Suprapubic skin (tissue), 4 donors: Measurements from ENCODE around the gene KDM2B. TPM values are rescaled to one million over a fixed set of nuclear protein-coding genes. Genes with fewer than 3 reads are reported as not detected.

Experiments
- DNase-seq, 2 donors: peaks; one replicate each; pipeline ENCODE4 v3.0.0-alpha.2; 2019; ENCODE audit warnings: low spot score in 2 of 2
- H3K27ac ChIP-seq: fragments of 200-600 bp; sonication (generic); one replicate; pipeline ENCODE4 v1.5.1; 2019
- H3K27me3 ChIP-seq: fragments of 200-600 bp; sonication (generic); one replicate; pipeline ENCODE4 v1.5.1; 2019
- H3K36me3 ChIP-seq: fragments of 200-600 bp; sonication (generic); one replicate; pipeline ENCODE4 v1.5.1; 2019
- H3K4me1 ChIP-seq: fragments of 200-600 bp; sonication (generic); one replicate; pipeline ENCODE4 v1.5.1; 2019
- H3K4me3 ChIP-seq: fragments of 200-600 bp; sonication (generic); one replicate; pipeline ENCODE4 v1.5.1; 2019; ENCODE audit warnings: mild to moderate bottlenecking
- H3K9me3 ChIP-seq: fragments of 200-600 bp; sonication (generic); one replicate; pipeline ENCODE4 v1.5.1; 2019
- CTCF ChIP-seq, 2 donors: fragments of 200-600 bp in 1 of 2; fragments of 450-650 bp in 1 of 2; sonication (generic) in 1 of 2; IDR thresholded peaks; one replicate each; pipeline ENCODE4 v1.5.1; 2016 to 2019; ENCODE audit warnings: antibody characterized with exemption in 2 of 2, mild to moderate bottlenecking in 1 of 2, moderate library complexity in 1 of 2
- EP300 ChIP-seq: sonication (generic); formaldehyde crosslinking; IDR thresholded peaks from one replicate; pipeline ENCODE4 v1.6.1; 2017; ENCODE audit warnings: antibody characterized with exemption
- POLR2A ChIP-seq, 2 donors: fragments of 450-650 bp; IDR thresholded peaks; one replicate each; pipeline ENCODE4 v1.6.1; 2017; ENCODE audit warnings: antibody characterized with exemption in 2 of 2, mild to moderate bottlenecking in 2 of 2, moderate library complexity in 2 of 2
- POLR2AphosphoS5 ChIP-seq, 3 donors: sonication (generic); formaldehyde crosslinking; IDR thresholded peaks; one replicate each; pipeline ENCODE4 v1.6.1; 2017; ENCODE audit warnings: antibody characterized with exemption in 3 of 3
- WGBS: methylation state at CpG from one replicate; pipeline ENCODE4 v1.1.5; 2018; 5-methylcytosine and 5-hydroxymethylcytosine counted together
- total RNA-seq, 4 donors: library from RNA; depleted of rRNA; stranded (reverse); fragments of >200 nt; gene quantifications; one replicate each; pipeline ENCODE4 v1.1.0, GENCODE V29; 2016

KDM2B gene
- total RNA-seq, 4 donors from 2014 or later: 47.8 to 53.7 (median 50.4) TPM

DNA sequence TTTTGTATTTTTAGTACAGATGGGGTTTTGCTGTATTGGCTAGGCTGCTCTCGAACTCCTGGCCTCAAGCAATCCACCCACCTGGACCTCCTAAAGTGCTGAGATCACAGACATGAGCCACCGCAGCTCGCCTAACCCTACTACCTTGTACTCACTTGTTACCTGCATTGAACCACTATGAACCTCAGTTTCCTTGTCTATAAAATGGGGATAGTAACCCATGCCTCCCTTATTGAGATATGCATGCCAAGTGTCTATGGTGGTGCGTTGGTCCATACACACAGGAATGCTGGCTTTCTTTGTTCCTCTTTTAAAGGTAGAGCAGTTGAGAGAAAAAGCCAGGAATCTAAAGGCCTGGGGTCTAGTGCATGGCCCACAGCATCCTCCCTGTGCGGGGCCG lies 40.9 kb downstream of the KDM2B start:
- Histone ChIP-seq H3K36me3 (peaks cover 11% of the 10 kb centered on the region), H3K4me1 (peaks cover 36% of the 10 kb centered on the region), H3K4me3 (no peak overlapping the region), H3K27ac (no peak overlapping the region), H3K27me3 (no peaks in the 10 kb centered on the region), H3K9me3 (no peaks in the 10 kb centered on the region)
- no peak for DNase-seq
- 99% methylated on average over 6 of the region's 6 CpGs for WGBS
- TF ChIP-seq POLR2A (IDR thresholded peaks at IDR 0.05) (no peak), POLR2AphosphoS5 (IDR thresholded peaks at IDR 0.05) (no peak), EP300 (no peak), CTCF (IDR thresholded peaks at IDR 0.05) (no peak)

- Histone ChIP-seq H3K36me3 (peaks cover 4% of the 10 kb centered on the region), H3K4me1 (peaks cover 36% of the 10 kb centered on the region), H3K4me3 (no peak overlapping the region), H3K27ac (no peak overlapping the region), H3K27me3 (no peaks in the 10 kb centered on the region), H3K9me3 (no peaks in the 10 kb centered on the region)
- no peak for DNase-seq
- 77% methylated on average over 5 of the region's 5 CpGs for WGBS
- TF ChIP-seq POLR2AphosphoS5 (IDR thresholded peaks at IDR 0.05) (no peak), EP300 (no peak), CTCF (IDR thresholded peaks at IDR 0.05) (no peak), POLR2A (IDR thresholded peaks at IDR 0.05) (no peak)
Observed at GRCh38 chr12:121538699-121539061, 42.1 kb downstream of the KDM2B start.

GRCh38 chr12:121537814-121538698 lies 42.8 kb downstream of the KDM2B start:
- Histone ChIP-seq H3K9me3 (no peaks in the 10 kb centered on the region), H3K4me1 (peaks cover 36% of the 10 kb centered on the region), H3K27ac (peak overlapping the region; percentile 78), H3K27me3 (no peaks in the 10 kb centered on the region), H3K36me3 (peaks cover 7% of the 10 kb centered on the region), H3K4me3 (peak overlapping the region; percentile 74)
- TF ChIP-seq EP300 (no peak), POLR2A (IDR thresholded peaks at IDR 0.05) (no peak), CTCF (IDR thresholded peaks at IDR 0.05) (no peak), POLR2AphosphoS5 (IDR thresholded peaks at IDR 0.05) (no peak)
- WGBS: 27% methylated on average over 15 of the region's 83 CpGs
- no peak for DNase-seq

DNA sequence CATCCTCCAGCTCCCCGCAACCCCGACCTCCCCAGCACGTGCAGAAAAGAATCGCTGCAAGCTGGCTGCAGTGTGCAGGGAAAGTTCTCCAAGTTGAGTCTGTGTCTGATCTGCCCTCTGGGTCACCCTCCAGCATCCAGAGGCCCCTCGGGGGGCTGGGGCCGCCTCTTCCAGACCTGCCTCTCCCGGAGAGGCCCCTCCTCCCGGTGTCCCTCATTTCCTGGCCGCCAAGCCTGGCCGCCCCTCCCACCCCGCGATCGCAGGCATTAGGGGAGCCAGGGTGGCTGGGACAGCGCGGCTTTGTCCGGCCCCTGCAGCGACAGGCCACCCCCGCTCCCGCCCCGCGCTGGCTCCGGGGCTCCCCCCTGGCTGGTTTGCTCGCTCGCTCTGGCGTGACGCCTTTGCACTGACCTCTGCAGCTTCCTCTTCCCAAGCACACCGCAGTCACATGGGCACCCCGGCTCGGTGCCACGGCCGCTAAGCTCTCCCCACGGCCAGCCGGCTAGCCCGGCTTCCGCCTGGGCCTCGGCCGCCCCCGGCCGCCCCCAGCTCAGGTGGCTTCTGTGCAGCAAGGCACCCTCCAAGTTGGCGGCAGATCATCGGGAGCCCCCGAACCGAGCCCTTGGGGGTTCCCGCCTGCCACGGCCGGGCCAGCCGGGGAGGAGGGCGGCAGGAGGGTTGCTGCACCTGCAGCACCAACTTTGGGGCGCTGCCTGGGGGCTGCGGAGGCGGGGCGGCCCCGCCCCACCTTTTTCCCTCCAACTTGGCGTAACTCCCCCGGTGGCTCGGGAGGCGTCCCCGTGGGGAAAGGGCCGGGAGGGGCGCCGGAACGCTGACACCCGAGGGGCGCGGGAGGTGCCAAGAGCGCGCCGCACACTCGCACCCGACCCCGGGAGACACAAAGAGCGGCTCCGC lies 43.7 kb downstream of the KDM2B start:
- Histone ChIP-seq H3K4me3 (peak overlapping the region; percentile 74), H3K9me3 (no peaks in the 10 kb centered on the region), H3K27me3 (no peaks in the 10 kb centered on the region), H3K4me1 (peaks cover 36% of the 10 kb centered on the region), H3K27ac (peak overlapping the region; percentile 78), H3K36me3 (peaks cover 16% of the 10 kb centered on the region)
- DNase-seq: peak; percentile 89 to 90
- no CpG with 5 or more reads among the region's 73 CpGs for WGBS
- TF ChIP-seq POLR2AphosphoS5 (IDR thresholded peaks at IDR 0.05) (no peak), CTCF (IDR thresholded peaks at IDR 0.05) (no peak), POLR2A (IDR thresholded peaks at IDR 0.05) (no peak), EP300 (no peak)
